NCI-H510A (cell line): ENCODE measurements around the gene THAP7.

Experiments
- DNase-seq: peaks from one replicate; lab custom pipeline; 2025; lab: John Stamatoyannopoulos, UW

The THAP7 gene

DNA sequence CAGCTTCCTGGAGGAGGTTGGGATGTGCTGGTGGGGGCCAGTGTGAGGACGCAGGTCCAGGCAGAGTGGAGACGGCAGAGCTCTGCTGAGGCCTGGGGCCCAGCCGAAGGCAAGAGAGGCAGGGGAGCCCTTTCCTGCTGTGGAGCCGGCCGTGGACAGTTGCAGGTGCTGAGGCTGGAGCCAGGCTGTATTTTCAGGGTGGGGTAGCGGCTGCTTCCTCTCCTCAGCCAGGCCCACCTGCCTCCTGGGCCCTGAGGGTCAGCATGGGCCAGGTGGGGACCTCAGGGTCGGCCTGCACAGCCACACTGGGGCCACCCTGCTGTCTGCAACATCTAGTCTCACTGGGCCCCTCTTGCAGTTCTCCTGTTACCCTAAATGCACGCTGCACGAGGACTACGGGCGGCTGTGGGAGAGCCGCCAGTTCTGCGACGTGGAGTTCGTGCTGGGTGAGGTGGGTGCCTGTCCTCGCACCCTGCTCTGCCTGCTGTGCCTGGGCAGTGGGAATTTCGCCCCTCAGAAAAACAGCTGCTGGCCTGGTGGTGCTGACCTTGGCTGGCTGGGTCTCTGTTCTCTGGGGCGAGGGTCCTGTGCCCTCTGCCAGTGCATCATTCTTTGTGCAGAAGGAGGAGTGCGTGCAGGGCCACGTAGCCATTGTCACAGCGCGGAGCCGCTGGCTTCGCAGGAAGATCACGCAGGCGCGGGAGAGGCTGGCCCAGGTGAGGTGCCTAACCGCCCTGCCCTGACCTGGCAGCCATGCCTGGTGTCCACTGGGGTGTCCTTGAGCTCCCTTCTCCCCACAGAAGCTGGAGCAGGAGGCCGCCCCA lies 8.4 kb downstream of the THAP7 start:
- DNase-seq: no peak

DNA sequence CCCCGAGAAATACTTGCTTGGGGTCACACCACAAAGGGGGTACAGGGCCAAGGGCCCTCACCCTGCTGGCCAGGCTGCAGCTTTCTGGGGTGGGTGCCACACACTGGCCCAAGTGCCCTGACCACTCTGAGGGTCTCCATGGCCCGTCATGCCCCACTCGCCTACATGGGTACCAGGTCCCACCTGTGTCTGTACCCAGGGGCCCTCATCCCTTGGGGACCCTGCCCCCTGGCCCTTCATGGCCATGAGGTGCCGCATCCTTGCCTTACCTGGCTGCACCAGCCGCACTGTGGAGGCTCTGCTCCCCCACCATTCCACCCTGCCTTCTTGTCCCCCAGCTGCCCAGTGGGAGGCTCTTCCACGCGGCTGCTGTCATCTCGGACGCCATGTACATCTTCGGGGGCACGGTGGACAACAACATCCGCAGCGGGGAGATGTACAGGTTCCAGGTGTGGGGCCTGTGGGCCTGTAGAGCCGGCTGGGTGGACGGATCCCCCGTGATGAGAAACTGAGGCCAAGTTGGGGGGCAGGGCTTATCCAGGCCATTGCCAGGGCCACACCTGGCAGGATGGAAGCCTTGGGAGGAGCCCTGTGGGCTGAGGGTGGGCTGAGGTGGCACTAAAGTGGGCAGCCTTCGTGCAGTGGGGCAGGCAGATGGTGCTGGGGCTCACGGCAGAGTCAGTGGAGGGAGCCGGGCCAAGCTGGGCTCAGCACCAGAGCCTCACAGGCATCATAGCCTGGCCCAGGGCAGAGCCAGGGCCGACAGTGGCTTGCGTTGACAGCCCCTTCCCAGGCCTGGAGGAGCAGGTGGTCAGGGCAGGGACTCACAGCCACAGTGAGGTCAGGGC lies 9.2 kb downstream of the THAP7 start:
- no peak for DNase-seq

DNA sequence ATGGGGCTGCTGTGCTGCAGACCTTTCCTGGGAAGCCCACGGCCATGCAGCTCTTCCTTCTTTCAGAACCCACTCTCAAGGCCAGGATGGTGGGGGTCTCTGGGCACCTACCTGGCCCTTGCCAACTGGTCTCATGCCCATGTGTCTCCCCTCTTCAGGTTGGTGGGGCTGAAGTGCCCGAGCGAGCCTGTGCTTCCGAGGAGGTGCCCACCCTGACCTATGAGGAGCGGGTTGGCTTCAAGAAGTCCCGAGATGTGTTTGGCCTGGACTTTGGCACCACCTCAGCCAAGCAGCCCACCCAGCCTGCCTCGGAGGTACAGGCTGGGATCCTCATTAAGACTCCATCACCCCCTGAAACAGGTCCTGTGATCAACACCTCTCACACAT lies 9.9 kb downstream of the THAP7 start:
- DNase-seq: no peak

DNA sequence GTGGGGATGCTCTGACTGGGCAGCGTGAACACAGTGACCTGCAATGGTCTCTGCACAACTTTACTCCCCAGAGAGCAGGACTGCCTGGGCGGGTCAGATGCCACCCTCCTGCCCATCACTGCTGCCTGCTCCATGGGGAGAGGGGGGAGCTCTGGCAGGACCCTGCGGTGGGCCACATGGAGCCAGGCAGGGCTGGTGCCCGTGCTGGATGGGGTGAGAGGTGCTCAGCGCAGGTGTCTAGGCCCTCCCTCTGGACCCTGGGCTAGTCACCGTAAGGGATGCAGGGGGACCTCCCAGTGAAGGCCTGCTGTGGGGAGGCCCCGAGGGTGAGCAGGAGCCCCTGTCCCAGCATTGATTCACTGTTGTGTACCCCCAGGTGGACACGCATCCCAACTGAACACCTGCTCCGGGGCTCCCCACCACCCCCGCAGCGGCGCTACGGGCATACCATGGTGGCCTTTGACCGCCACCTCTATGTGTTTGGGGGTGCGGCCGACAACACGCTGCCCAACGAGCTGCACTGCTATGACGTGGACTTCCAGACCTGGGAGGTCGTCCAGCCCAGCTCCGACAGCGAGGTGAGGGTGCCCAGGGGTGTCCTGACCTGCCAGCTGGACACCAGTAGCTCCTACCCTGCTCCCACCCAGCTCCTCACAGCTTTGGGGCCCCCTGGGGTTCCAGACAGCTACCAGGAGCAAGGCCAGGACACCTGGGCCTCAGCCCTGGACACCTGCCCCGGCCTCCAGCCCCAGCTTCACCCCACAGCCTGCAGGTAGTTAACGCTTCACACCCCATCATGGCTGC lies 10.5 kb downstream of the THAP7 start:
- no peak for DNase-seq

DNA sequence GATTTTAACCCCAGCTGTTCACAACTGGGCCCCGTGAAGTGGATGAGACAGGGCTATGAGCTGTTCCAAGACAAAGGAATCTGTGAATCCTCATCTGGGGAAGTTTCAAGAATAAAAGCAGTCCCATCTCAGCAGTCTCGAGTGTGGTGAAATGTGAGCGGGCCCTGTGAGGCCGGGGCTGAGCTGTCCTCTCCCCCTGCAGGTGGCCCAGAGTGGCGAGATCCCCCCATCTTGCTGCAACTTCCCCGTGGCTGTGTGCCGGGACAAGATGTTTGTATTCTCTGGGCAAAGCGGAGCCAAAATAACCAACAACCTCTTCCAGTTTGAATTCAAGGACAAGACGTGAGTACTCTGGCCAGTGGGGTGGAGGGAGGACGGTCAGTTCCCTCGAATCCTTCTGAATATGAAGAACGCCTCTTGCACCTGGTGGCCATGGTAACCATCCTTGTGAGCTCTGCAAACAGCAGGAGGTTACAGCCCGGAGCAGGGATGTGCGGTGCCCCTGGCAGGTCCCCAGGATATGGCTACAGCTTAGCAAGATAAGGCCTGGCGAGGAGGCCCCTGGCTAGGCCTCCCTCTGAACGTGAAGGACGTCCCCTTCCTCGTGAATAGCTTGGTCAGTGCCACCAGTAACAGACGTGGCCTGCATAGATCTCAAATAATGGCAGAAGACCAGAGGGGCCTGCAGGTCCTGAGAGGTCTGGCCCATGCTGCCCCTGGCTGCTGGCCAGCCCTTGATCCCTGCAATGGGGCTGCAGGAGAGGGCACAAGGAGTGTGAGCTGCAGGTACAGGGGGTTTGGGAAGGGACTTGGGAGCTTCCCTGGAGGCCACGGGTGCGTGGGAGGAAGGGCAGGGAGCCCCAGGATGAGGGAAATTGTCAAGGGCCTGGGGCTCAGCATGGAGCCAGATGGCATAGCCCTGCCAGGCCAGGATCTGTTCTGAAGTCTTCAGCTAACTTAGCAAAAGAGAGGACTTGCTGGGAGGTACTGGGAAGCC lies 11.4 kb downstream of the THAP7 start:
- DNase-seq: no peak

DNA sequence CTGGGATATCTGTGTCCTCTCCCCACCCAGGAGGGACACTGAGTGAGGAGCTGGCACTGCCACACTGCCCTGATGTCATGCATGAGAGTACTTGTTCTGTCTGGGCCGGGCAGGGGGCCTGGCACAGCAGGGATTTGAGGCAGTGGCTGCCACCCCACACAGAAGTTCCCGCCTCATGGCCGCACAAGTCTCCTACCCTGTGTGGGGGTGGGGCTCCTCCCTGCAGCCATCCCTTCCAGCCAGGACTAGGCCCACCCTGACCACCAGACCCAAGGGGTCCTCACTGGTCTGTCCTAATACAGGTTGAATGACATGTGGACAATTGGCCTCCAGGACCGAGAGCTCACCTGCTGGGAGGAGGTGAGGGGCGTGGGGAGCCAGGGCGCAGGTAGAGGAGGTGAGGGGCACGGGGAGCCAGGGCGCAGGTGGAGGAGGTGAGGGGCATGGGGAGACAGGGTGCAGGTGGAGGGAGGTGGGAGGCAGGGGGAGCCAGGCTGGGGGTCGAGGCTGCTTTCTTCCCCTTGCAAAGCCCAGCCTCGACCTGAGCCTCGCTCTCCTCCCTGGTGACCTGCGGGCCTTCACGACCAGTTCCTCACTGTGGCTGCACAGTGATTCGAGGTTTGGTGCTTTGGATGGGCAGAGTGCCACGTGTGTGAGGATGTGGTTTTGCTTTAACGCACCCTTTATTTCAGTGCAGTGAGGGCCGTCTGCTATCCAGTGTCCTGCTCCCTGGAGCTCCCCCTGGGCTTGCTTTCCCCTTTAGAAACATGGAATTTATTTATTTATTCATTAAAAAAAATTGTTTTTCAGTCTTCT lies 12.4 kb downstream of the THAP7 start:
- DNase-seq: no peak

DNA sequence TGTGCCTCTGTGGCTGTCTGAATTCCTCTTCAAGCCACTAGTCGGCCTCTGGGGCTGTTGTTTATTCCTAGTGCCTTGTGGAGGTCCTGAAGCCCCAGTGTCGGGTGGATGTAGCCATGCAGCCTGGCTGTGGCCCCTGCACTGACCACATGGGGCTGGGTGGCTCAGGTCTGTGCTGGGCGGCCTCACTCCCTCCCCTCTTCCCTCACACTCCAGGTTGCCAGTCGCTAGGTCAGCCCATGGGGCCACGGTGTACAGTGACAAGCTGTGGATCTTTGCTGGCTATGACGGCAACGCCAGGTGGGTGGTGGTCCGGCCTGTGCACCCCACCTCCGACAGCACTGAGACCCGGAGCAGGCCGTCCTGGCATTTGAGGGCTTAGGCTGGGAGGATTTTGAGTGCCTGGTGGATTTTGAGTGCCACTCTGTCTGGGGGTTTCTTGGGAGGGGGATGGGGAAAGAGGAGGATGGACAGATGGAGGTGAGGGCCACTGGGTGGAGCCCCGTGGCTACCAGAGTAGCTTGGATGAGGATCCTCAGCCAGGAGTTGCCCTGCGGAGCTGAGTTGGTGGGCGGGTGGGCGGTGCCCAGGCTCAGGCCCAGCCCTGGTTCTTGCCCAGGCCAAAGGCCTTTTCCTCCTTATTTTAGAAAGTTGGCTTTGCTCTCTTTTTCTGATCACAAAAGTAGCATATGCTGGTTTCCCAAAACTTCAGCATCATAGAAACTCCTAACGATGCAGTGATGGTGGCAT lies 13.2 kb downstream of the THAP7 start:
- no peak for DNase-seq

DNA sequence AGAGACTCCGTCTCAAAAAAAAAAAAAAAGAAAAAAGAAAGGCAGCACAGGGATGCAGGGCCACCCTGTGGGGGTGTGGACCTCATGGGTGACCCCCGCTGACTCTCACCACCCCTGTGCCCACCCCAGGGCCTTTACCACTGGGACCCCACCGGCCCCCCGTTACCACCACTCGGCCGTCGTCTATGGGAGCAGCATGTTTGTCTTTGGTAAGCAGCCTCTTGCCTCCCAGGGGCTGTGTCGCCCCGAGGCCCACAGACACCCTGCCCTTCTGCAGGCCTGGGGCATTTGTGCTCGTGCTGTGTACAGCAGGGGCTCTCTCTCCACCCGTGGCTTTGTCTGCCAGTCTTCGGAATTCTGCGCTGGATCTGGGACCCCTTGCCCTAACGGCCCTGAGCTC lies 14.5 kb downstream of the THAP7 start:
- no peak for DNase-seq

DNA sequence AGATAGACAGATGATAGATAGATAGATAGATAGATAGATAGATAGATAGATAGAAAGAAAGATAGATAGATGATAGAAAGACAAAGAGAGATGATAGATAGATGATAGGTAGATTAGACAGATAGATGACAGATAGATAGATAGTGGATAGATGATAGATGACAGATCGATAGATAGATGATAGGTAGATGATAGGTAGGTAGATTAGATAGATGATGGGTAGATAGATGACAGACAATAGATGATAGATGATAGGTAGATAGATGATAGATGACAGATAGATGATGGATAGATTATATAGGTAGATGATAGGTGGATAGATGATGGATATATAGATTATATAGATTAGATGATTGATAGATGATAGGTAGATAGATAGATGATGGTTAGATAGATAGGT lies 15.6 kb downstream of the THAP7 start:
- DNase-seq: no peak

DNA sequence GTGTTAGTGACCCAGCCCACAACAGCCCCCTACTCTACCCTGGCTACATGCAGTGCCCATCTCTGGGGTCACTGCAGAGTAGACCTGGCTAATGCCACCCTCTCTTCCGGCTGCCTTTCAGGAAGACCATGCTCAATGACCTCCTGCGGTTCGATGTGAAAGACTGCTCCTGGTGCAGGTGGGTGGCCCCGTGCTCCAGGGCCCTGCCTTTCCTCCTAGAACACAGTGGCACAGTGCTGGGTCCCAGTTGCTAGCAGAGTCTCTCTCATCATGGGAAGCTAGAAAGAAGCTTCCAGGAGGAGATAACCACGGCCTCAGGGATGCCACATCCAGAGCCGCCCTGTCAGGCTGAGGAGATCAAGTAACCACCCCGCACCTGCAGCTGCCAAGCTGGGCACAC lies 16.2 kb downstream of the THAP7 start:
- DNase-seq: no peak

DNA sequence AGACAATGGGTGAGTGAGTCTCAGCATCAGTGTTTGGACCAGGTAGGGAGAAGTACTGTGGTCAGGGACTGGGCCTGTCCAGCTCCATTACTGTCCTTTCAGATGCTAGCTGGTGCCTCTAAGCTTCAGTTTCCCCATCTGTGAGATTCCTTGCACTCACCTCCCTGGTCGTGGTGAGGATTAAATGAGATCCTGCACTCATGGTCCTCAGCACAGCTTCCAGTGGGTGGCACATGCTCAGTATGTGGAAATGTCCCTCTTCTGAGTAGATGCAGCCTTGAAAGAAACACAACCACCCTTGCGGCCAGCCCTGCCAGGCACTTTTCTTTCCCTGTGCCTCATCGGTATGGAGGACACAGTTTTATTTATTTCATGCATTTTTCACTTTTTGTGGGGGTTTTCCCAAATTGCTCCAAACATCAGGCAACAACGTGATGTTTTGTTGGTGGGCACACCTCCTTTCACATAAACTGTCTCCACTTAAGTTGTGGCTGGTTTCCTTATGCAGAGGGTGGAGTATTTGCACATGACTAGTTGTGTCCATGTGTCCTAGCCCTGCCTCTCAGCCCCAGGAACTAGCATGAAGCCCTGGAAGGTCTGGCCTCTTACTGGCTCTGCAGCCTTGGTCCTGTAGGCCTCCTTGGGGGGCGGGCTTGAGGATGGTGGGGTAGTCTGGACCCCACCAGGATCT lies 18.7 kb downstream of the THAP7 start:
- no peak for DNase-seq

DNA sequence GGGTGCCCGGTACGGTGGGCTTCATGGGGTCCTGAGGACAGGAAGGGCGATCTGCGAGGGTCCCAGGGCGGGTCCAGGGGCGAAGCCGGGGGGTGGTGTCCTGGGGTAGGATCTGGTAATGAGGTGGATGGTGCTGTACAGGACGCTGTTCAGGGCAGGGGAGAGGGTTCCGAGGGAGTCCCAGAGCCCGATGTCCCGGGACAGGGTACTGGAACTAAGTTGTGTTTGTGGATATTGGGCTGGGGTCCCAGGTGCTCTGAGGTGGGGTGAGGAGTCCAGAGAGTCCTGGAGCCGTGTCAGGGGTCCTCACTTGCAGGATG lies 19.4 kb downstream of the THAP7 start:
- no peak for DNase-seq

DNA sequence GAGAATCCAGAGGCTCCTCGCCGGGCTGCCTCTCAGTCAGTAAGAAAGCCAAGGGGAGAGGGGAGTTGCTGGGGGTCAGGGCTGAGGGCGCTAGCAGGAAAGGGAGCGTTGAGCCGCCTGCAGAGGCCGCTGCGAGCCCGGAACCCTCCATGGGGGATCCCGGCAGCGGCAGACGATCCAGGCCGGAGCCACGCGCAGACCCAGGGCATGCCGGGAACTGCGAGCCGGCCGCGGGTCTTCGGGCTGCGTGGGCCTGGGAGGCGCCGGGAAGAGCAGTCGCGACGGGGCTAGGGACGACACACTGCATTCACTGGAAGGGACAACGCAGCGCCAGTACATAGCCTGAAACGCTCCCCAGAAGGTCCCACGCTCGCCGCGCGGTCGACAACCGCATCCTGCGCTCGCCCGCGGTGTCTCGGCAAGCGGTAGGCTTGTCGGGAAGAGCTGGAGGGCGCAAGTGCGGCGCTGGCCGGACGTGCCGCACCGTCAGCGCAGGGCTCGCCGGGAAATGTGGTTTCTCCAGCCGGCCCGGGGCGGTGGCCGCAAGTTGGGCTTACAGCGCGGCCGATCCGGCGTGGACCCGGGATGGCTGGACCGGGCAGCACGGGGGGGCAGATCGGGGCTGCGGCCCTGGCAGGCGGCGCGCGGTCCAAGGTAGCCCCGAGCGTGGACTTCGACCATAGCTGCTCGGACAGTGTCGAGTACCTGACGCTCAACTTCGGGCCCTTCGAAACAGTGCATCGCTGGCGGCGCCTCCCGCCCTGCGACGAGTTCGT lies 19.9 kb downstream of the THAP7 start, which contains the start of gene LZTR1:
Gene LZTR1, plus strand, starts transcription at position 511 of the 776 bp plus-strand sequence. Its CDS starts 75 bp downstream, at position 586.
- DNase-seq: no peak

DNA sequence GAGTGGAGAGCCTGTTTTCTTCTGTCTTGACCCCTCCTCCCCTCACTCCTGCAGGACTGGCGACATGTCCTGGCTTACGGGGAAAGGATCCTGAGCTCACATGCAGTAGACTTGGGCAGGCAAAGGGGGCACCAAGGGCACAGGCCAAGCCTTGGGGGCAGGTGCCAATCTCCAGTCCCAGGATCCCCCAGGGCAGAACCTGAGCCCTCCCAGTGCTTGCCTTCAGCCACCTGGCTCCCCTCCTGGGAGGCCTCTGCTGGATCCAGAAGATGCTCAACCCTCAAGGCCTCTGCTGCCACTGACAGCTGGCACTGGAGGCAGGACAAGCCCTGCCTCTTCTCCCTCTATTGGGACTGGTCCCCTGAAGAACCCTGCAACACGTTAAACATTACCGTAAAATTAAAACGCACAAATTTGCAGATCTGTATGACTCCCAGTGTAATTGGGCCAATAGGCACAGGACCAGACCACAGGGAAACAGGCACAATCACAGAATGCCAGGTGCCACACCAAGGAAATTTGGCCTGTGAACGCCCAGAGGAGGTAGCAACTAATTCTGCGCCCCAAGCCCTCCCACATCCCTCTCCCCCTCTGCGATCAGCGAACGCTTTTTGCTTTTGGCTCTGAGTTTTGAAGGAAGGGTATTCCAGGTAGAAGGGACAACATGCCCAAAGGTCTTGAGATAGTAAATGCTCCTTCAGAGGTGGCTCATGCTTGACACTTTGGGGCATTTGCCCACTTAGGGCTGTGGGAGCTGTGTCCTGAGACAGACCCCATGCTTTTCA lies 20.8 kb downstream of the THAP7 start:
- no peak for DNase-seq

DNA sequence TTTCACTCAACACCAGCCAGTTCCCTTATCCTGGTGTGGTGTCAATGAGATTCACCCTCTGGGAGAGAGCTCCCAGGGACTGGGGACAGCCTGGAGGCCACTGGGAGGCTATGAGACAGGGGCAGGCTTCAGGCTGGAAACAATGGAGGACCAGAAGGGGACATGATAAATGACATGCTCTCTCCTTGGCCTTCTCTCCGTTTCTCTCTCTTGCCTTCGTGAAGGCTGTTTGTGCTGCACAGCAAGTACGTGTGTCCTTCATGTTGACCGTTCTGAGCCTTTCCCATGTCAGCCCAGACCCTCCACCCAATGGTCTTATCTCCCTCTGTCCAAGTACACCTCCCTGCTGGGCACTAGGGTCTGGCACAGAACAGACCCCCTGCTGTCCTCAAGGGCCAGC lies 21.4 kb downstream of the THAP7 start:
- DNase-seq: no peak

DNA sequence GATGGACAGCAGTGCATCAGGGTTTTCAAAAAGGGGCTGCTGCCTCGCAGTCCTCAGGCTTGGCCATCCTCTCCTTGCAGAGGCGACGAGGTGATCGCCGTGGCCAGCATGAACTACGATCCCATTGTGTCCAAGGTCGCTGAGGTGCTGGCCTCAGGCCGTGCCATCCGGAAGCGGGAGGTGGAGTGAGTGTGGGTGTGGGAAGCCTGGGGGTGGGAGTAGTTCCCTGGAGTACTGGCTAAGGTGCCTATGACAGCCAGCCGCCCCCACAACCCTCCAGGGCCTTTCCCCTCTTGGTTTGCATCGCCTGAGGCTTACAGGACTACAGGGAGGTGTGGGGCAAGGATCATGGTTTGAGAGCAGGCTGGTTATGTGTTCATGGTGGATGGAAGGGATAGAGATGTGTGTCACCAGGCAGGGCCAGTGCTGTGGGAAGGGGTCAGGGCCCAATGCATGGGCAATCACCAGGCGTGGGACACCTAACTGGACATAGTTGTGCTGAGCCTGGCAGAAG lies 21.9 kb downstream of the THAP7 start:
- DNase-seq: no peak

DNA sequence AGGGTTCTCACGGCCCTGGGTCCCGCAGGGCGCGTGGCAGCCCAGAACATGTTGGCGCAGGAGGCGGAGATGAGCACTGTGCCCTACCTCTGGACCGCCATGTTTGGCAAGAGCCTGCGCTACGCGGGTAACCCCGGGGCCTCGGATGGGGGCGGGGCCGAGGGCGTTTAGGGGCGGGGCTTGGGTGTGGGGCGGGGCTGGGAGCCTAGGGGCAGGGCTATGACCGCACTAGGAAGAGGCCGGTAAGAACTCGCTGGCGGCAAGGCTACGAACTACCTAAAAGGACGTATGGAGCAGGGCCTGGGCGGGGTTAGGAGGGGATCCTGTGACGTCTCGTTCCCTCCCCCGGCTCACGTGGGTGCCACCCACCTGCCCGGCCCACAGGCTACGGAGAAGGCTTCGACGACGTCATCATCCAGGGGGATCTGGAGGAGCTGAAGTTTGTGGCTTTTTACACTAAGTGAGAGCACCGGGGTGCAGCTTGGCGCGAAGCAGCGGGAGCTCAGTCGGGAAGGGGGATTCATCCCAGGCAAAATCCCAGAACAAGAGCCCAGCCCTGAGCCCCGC lies 22.6 kb downstream of the THAP7 start:
- DNase-seq: no peak
